Activated CD8-positive, alpha-beta memory T cell treated with anti-CD3 and anti-CD28 coated beads for 48 hours (primary cell): ENCODE results near the gene IFT43.

ENCODE experiments used
- DNase-seq, 3 experiments: peaks; one replicate each; pipeline ENCODE4 v3.0.0-alpha.2; 2020; ENCODE audit warnings: low read depth in 2 of 3, low spot score in 2 of 3

Gene IFT43

GRCh38 chr14:76101391-76102379, 116.1 kb downstream of the IFT43 start:
- DNase-seq, result no peak

DNA sequence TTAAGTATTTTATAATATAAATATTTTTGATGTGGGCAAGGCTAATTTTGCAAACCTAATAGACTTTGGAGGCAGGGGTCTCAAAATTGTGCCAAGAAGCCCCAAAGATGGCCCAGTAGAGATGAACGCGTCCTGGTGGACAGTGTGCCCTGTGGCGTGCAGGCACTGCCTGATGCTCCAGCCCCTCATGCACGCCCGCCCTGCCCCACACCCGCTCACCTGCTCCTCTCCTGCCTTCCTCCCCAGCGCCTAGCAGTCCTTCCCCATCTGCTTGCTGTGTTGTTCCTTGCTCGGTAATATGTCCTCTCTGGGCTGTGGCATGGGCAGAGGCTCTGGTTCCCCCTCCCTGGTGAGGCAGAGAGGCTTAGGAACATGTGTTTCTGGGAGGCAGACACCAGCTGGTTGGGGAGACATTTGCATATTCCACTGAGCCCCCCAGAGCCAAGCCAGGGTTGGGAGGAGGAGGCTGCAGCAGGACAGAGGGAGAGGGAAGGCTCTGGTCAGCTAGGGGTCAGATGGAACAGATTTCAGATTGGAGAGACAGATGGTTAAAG, 119.3 kb downstream of the IFT43 start:
- DNase-seq, result no peak

DNA sequence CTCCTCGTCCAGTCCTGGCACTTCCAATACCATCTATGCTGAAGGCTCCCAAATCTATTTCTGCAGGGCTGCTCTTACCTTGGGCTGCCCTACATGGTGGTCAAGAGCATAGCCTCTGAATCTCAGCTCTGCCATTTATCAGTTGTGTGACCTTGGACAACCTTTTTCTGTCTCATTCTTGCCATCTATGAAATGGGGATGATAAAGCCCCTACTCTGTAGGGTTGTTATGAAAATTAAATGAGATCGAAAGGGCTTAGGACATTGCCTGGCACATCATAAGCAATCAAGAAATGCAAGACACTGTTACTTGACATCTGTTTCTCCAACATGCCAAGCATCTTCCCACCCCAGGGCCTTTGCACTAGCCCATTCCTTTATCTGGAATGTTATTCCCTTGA, 120.6 kb downstream of the IFT43 start:
- DNase-seq, result no peak

DNA sequence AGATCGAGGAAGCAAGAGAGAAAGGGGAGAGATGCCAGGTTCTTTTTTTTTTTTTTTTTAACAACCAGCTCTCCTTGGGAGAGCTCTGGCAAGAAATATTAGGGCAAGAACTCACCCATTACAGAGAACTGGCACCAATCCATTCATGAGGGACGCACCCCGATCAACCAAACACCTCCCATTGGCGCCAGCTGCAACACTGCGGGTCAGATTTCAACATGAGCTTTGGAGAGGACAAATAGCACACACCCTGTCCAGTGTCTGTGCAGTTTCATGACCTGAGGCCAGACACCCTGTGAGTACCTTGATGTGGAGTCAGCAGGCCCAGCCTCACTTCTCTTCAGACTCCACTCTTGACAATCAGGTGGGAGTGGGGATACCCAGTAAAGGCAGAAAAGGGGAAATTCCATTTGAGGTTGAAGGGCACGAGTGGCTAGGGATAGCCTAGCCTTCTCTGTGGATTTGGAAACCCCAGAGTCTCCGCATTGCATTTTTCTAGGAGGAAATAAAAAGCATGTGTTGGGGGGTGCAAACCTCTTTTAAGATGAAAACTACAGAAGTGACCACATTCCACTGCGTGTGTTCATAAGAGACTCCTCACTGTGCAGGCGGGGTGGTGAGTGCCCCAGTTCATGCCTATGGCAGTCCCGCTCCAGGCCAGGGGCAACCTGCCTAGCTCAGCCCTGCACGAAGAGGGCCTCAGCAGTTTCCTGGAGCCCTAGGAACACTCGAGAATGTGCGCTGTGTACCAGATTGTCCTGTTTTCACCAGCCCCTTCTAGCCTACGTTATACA, 123.7 kb downstream of the IFT43 start:
- no peak for DNase-seq

- no peak for DNase-seq
Observed at GRCh38 chr14:76112889-76113624, 127.5 kb downstream of the IFT43 start.

DNA sequence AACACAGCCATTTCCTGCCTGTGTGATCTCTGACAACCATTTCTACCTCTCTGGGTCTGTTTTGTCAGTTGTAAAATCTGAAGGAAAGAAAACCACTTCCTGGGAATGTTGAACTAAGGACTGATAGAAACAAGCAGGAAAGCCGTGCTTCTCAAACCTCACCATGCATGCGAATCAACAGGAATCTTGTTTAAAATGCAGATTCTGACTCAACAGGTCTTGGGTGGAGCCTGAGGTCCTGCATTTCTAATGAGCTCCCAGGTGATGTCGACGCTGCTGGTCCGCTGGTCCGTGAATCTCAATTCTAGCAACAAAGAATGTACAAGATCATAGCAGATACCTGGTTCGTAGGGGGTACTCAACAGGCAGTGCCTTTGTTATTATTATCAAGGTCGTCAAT, 128.1 kb downstream of the IFT43 start:
- DNase-seq, result no peak

DNA sequence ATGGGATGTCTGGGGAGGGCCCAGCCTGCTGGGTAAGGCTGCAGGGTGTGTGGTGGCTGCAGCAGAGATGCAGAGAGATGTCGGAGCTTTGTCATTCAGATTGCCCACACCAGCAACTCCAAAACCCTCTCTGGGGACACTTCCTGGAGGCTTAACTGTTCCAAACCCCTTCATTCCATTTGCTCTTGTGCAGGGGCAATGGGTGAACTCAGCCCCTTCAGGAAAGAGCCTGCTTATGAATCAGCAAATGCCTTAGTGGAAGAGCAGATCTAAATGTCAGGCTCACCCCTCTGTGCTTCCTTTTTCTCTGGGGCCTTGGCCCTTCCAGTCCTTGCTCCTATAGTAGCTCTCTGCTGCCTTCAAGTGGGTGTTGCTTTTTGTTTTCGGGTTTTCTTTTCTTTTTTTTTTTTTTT, 129.5 kb downstream of the IFT43 start:
- no peak for DNase-seq

DNA sequence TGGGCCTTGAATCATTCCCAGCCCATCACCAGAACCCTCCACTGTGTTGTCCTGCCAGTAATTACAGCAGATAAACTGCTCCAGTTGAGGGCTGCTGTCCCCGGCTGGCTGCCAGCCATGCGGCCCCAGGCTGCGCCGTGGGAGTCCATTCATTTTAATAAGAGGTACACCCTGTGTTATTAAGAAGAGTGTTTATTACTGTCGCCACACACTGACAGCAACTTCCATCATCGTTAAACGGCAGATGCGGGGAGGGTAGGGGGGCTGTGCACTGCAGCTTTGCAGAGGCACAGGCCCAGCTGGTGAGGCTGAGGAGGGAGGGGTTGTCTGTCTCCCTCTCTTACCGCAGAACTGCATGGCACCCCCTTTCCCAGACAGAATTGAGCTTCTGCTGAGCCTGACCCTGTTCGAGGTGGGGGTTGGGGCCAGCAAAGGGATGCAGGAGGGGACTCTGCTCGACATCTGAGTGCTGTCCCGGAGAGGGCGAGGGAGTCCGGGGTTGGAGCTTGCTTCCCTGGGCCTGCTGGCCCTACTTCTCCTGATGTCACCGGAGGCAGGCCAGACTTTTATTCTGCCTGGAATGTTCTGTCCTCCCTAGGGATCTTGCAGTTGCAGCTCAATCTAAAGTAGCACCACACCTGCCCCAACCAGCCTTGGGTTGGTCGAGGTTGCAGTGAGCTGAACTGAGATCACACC, 132.4 kb downstream of the IFT43 start:
- DNase-seq, result no peak

DNA sequence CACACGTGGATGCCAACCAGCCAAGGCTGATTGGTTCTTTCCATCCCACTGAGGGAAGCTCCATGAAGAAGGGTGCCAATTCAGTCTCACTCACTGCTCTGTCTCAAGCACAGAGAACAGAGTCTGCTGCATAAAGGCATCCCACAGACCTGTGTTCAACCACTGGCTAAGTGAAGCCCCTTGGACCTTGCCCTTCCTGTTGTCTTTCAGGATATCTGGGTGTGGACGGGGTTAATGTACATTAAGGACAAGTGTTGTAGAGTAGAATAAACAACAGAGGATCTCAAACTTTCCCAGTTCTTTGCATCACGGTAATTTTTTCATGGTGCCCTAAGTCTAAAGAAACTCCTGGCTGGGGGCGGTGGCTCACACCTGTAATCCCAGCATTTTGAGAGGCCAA, 133.0 kb downstream of the IFT43 start:
- no peak for DNase-seq

GRCh38 chr14:76121089-76121748, 135.7 kb downstream of the IFT43 start:
- DNase-seq, result no peak

DNA sequence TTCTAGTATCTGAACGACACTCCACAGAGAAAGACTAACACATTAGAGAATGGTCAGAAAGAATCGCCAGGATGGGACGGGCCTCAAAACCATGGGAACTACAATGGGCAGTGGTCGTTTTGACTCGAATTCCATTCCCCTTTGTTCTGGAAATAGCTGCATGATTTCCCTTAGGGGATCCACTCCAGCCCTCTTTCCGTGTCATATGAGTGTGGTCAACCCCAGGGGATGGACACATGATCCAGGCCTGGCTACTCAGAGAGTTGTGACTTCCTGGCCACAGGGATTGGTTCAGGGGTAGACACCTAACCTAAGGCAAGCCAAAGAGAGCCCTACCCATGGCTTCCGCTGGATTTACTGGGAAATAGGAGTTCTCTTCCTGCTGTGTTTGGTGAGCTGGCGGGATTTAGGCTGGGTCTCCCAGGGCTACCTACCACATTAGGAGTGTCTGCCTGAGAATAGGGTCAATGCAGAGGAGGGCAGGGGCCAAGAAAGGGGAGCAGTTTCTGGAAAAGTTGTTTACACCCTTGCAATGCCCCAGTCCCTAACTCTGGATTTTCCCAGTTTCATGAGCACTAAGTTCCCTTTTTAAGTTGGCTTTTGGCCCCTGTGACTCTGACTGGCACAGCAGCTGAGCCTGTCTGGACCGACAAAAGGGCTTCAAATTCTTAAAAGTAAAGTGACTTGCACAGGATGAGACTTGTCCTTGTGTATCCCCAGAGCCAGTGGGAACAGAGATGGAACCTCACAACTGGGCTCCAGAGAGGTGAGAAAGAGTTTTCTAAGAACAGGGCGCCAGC, 138.1 kb downstream of the IFT43 start:
- DNase-seq, result no peak

- no peak for DNase-seq
Observed at GRCh38 chr14:76125511-76125910, 139.9 kb downstream of the IFT43 start.

- no peak for DNase-seq
Observed at GRCh38 chr14:76126076-76126475, 140.5 kb downstream of the IFT43 start.

- no peak for DNase-seq
Observed at GRCh38 chr14:76129851-76130576, 144.5 kb downstream of the IFT43 start.

DNA sequence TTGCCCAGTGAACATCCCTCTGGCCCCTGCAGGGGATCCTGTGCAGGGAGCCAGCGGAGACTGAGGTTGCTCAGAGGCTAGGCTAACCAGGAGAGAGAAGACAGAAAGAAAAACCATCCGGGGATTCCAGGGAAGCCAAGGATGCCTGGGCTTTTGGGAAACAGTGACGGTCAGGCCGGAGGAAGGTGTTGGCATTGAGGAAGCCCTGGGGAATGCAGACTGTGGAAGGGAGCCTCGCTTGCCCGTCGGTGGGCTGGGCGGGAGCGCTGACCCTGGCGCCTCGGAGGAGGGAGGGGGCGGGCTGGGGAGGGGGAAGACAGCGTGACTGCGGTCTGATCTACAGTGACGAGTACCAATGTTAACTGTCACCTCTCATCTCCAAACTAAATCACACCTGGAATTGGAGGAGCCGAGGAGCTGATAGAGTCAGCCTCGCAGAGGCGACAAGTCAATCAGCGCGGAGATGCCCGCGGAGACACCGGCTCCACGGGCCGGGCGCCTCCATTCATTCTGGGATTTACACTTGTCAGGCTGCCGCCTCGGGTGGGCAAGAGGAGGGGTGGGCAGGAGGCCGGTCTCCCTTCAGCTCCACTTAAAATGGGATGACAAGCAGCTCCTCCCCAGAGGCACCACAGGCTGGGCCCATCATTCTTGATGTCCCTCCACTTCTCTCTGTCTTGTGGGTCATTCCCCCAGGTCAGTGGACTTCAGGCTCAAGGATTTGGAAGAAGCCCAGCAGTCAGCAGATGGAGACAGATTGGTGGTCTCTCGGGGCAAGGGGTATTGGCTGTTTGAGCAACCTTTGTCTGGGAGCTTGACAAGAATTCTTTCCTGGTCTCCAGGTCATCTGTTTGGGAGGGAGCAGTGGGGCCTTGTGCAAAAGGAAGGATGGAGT, 145.8 kb downstream of the IFT43 start:
- DNase-seq, result no peak

- DNase-seq, result no peak
Observed at GRCh38 chr14:76133103-76133502, 147.5 kb downstream of the IFT43 start.
